Stomach (tissue), 4 donors: ENCODE data around the gene SZT2.

Source experiments
- POLR2A ChIP-seq, 4 donors: fragments of 450-650 bp; IDR thresholded peaks; one replicate each; pipeline ENCODE4 v1.6.1; 2016; ENCODE audit warnings: antibody characterized with exemption in 4 of 4, control low read depth in 2 of 4, mild to moderate bottlenecking in 1 of 4, moderate library complexity in 1 of 4
- POLR2AphosphoS5 ChIP-seq, 3 donors: sonication (generic); formaldehyde crosslinking; IDR thresholded peaks; one replicate each; pipeline ENCODE4 v1.6.1; 2016; ENCODE audit warnings: antibody characterized with exemption in 3 of 3
- TF ChIP-seq, protein P1 (sequence below), 7 experiments: fragments of 450-650 bp in 4 of 7; fragments of 200-600 bp in 3 of 7; sonication (generic) in 3 of 7; IDR thresholded peaks; one replicate each; pipeline ENCODE4 v1.5.1; 2016 to 2019; ENCODE audit warnings: antibody characterized with exemption in 7 of 7, control low read depth in 2 of 7, mild to moderate bottlenecking in 1 of 7

- TF ChIP-seq POLR2A (IDR thresholded peaks at IDR 0.05) (no peak), POLR2AphosphoS5 (IDR thresholded peaks at IDR 0.05) (no peak)
- TF ChIP-seq, protein P1, sequence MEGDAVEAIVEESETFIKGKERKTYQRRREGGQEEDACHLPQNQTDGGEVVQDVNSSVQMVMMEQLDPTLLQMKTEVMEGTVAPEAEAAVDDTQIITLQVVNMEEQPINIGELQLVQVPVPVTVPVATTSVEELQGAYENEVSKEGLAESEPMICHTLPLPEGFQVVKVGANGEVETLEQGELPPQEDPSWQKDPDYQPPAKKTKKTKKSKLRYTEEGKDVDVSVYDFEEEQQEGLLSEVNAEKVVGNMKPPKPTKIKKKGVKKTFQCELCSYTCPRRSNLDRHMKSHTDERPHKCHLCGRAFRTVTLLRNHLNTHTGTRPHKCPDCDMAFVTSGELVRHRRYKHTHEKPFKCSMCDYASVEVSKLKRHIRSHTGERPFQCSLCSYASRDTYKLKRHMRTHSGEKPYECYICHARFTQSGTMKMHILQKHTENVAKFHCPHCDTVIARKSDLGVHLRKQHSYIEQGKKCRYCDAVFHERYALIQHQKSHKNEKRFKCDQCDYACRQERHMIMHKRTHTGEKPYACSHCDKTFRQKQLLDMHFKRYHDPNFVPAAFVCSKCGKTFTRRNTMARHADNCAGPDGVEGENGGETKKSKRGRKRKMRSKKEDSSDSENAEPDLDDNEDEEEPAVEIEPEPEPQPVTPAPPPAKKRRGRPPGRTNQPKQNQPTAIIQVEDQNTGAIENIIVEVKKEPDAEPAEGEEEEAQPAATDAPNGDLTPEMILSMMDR (IDR thresholded peaks at IDR 0.05) = no peak
Measured at GRCh38 chr1:43346636-43347035, 43.1 kb upstream of the SZT2 start.
